ENCODE measurements around the gene FSTL5.
"Not testable (repeated sequence)": the region's sequence is repeated elsewhere in the genome, so short reads cannot be mapped to it uniquely, and the experiment has no call there.

Gene FSTL5

GRCh38 chr4:161813889-161814288 lies 349.9 kb downstream of the FSTL5 start:
- no peaks in the 10 kb centered on the region for H3K4me1 ChIP-seq (ENCODE audit: control insufficient read depth, insufficient read depth, low read length)

GRCh38 chr4:161813389-161813788 lies 350.4 kb downstream of the FSTL5 start:
- 100% methylated on average over 1 of the region's 5 CpGs for WGBS (ENCODE audit: insufficient coverage, insufficient read length)
- Histone ChIP-seq H3K27ac (ENCODE audit: low read length) (no peak overlapping the region), H3K36me3 (ENCODE audit: control insufficient read depth, insufficient read depth, low read length) (no peaks in the 10 kb centered on the region), H3K4me3 (ENCODE audit: low read length) (no peak overlapping the region), H3K4me1 (ENCODE audit: control insufficient read depth, insufficient read depth, low read length) (no peaks in the 10 kb centered on the region), H3K9me3 (ENCODE audit: control insufficient read depth, insufficient read depth, low read length) (no peaks in the 10 kb centered on the region), H3K27me3 (ENCODE audit: control insufficient read depth, insufficient read depth, low read length) (no peaks in the 10 kb centered on the region)
- no peak for DNase-seq (ENCODE audit: low read depth, low spot score)

More at GRCh38 chr4:161813889-161814288, 349.9 kb downstream of the FSTL5 start:
- Histone ChIP-seq H3K9me3 (ENCODE audit: control insufficient read depth, insufficient read depth, low read length) (no peaks in the 10 kb centered on the region), H3K27ac (ENCODE audit: low read length) (no peak overlapping the region), H3K4me3 (ENCODE audit: low read length) (no peak overlapping the region), H3K27me3 (ENCODE audit: control insufficient read depth, insufficient read depth, low read length) (no peaks in the 10 kb centered on the region), H3K36me3 (ENCODE audit: control insufficient read depth, insufficient read depth, low read length) (no peaks in the 10 kb centered on the region)
- DNase-seq (ENCODE audit: low read depth, low spot score): no peak

- Histone ChIP-seq H3K36me3 (ENCODE audit: control insufficient read depth, insufficient read depth, low read length) (no peaks in the 10 kb centered on the region), H3K4me3 (ENCODE audit: low read length) (no peak overlapping the region), H3K9me3 (ENCODE audit: control insufficient read depth, insufficient read depth, low read length) (no peaks in the 10 kb centered on the region), H3K27ac (ENCODE audit: low read length) (no peak overlapping the region), H3K4me1 (ENCODE audit: control insufficient read depth, insufficient read depth, low read length) (no peaks in the 10 kb centered on the region), H3K27me3 (ENCODE audit: control insufficient read depth, insufficient read depth, low read length) (no peaks in the 10 kb centered on the region)
- WGBS (ENCODE audit: insufficient coverage, insufficient read length): no CpG with 5 or more reads among the region's 2 CpGs
- no peak for DNase-seq (ENCODE audit: low read depth, low spot score)
These were observed 360.6 kb downstream of the FSTL5 start for GRCh38 chr4:161803171-161803570.

- DNase-seq (ENCODE audit: low read depth, low spot score): no peak
- Histone ChIP-seq H3K36me3 (ENCODE audit: control insufficient read depth, insufficient read depth, low read length) (no peaks in the 10 kb centered on the region), H3K27ac (ENCODE audit: low read length) (no peak overlapping the region), H3K4me3 (ENCODE audit: low read length) (no peak overlapping the region), H3K4me1 (ENCODE audit: control insufficient read depth, insufficient read depth, low read length) (no peaks in the 10 kb centered on the region), H3K9me3 (ENCODE audit: control insufficient read depth, insufficient read depth, low read length) (no peaks in the 10 kb centered on the region), H3K27me3 (ENCODE audit: control insufficient read depth, insufficient read depth, low read length) (no peaks in the 10 kb centered on the region)
- WGBS (ENCODE audit: insufficient coverage, insufficient read length): no CpG with 5 or more reads among the region's 3 CpGs
These were observed 364.1 kb downstream of the FSTL5 start for GRCh38 chr4:161799710-161800109.

- Histone ChIP-seq H3K9me3 (ENCODE audit: control insufficient read depth, insufficient read depth, low read length) (no peaks in the 10 kb centered on the region), H3K4me1 (ENCODE audit: control insufficient read depth, insufficient read depth, low read length) (no peaks in the 10 kb centered on the region), H3K27me3 (ENCODE audit: control insufficient read depth, insufficient read depth, low read length) (no peaks in the 10 kb centered on the region), H3K36me3 (ENCODE audit: control insufficient read depth, insufficient read depth, low read length) (no peaks in the 10 kb centered on the region), H3K4me3 (ENCODE audit: low read length) (no peak overlapping the region), H3K27ac (ENCODE audit: low read length) (no peak overlapping the region)
- no peak for DNase-seq (ENCODE audit: low read depth, low spot score)
- no CpG with 5 or more reads among the region's 4 CpGs for WGBS (ENCODE audit: insufficient coverage, insufficient read length)
These were observed 370.8 kb downstream of the FSTL5 start for GRCh38 chr4:161792991-161793390.

- Histone ChIP-seq H3K27me3 (ENCODE audit: control insufficient read depth, insufficient read depth, low read length) (no peaks in the 10 kb centered on the region), H3K4me3 (ENCODE audit: low read length) (no peak overlapping the region), H3K4me1 (ENCODE audit: control insufficient read depth, insufficient read depth, low read length) (no peaks in the 10 kb centered on the region), H3K36me3 (ENCODE audit: control insufficient read depth, insufficient read depth, low read length) (no peaks in the 10 kb centered on the region), H3K27ac (ENCODE audit: low read length) (no peak overlapping the region), H3K9me3 (ENCODE audit: control insufficient read depth, insufficient read depth, low read length) (no peaks in the 10 kb centered on the region)
- no CpG with 5 or more reads among the region's 13 CpGs for WGBS (ENCODE audit: insufficient coverage, insufficient read length)
- DNase-seq (ENCODE audit: low read depth, low spot score): no peak
These were observed 371.8 kb downstream of the FSTL5 start for GRCh38 chr4:161791796-161792556.

- no peaks in the 10 kb centered on the region for H3K36me3 ChIP-seq (ENCODE audit: control insufficient read depth, insufficient read depth, low read length)
- WGBS (ENCODE audit: insufficient coverage, insufficient read length): no CpG with 5 or more reads among the region's 5 CpGs
- H3K4me3 ChIP-seq (ENCODE audit: low read length): no peak overlapping the region
- H3K9me3 ChIP-seq (ENCODE audit: control insufficient read depth, insufficient read depth, low read length): no peaks in the 10 kb centered on the region
- no peaks in the 10 kb centered on the region for H3K27me3 ChIP-seq (ENCODE audit: control insufficient read depth, insufficient read depth, low read length)
- H3K27ac ChIP-seq (ENCODE audit: low read length): no peak overlapping the region
- H3K4me1 ChIP-seq (ENCODE audit: control insufficient read depth, insufficient read depth, low read length): no peaks in the 10 kb centered on the region
- DNase-seq (ENCODE audit: low read depth, low spot score): no peak
These were observed 396.7 kb downstream of the FSTL5 start for GRCh38 chr4:161767116-161767515.

GRCh38 chr4:161762796-161763195 lies 401.0 kb downstream of the FSTL5 start:
- Histone ChIP-seq H3K27ac (ENCODE audit: low read length) (no peak overlapping the region), H3K9me3 (ENCODE audit: control insufficient read depth, insufficient read depth, low read length) (no peaks in the 10 kb centered on the region), H3K27me3 (ENCODE audit: control insufficient read depth, insufficient read depth, low read length) (no peaks in the 10 kb centered on the region), H3K36me3 (ENCODE audit: control insufficient read depth, insufficient read depth, low read length) (no peaks in the 10 kb centered on the region), H3K4me1 (ENCODE audit: control insufficient read depth, insufficient read depth, low read length) (no peaks in the 10 kb centered on the region), H3K4me3 (ENCODE audit: low read length) (no peak overlapping the region)
- 100% methylated on average over 1 of the region's 1 CpG for WGBS (ENCODE audit: insufficient coverage, insufficient read length)
- DNase-seq (ENCODE audit: low read depth, low spot score): no peak

GRCh38 chr4:161760008-161760407 lies 403.8 kb downstream of the FSTL5 start:
- Histone ChIP-seq H3K27ac (ENCODE audit: low read length) (no peak overlapping the region), H3K4me1 (ENCODE audit: control insufficient read depth, insufficient read depth, low read length) (no peaks in the 10 kb centered on the region), H3K9me3 (ENCODE audit: control insufficient read depth, insufficient read depth, low read length) (no peaks in the 10 kb centered on the region), H3K36me3 (ENCODE audit: control insufficient read depth, insufficient read depth, low read length) (no peaks in the 10 kb centered on the region), H3K27me3 (ENCODE audit: control insufficient read depth, insufficient read depth, low read length) (no peaks in the 10 kb centered on the region), H3K4me3 (ENCODE audit: low read length) (no peak overlapping the region)
- WGBS (ENCODE audit: insufficient coverage, insufficient read length): no CpG with 5 or more reads among the region's 3 CpGs
- DNase-seq (ENCODE audit: low read depth, low spot score): no peak

- not testable (repeated sequence) for H3K4me1 ChIP-seq (ENCODE audit: control insufficient read depth, insufficient read depth, low read length); H3K27ac ChIP-seq (ENCODE audit: low read length); H3K9me3 ChIP-seq (ENCODE audit: control insufficient read depth, insufficient read depth, low read length); H3K4me3 ChIP-seq (ENCODE audit: low read length); H3K27me3 ChIP-seq (ENCODE audit: control insufficient read depth, insufficient read depth, low read length); DNase-seq (ENCODE audit: low read depth, low spot score); H3K36me3 ChIP-seq (ENCODE audit: control insufficient read depth, insufficient read depth, low read length)
- 100% methylated on average over 1 of the region's 9 CpGs for WGBS (ENCODE audit: insufficient coverage, insufficient read length)
These were observed 405.4 kb downstream of the FSTL5 start for GRCh38 chr4:161758412-161758811.

- no peaks in the 10 kb centered on the region for H3K9me3 ChIP-seq (ENCODE audit: control insufficient read depth, insufficient read depth, low read length)
- H3K36me3 ChIP-seq (ENCODE audit: control insufficient read depth, insufficient read depth, low read length): no peaks in the 10 kb centered on the region
- H3K27me3 ChIP-seq (ENCODE audit: control insufficient read depth, insufficient read depth, low read length): no peaks in the 10 kb centered on the region
- WGBS (ENCODE audit: insufficient coverage, insufficient read length): no CpG with 5 or more reads among the region's 2 CpGs
- H3K27ac ChIP-seq (ENCODE audit: low read length): no peak overlapping the region
- H3K4me3 ChIP-seq (ENCODE audit: low read length): no peak overlapping the region
- H3K4me1 ChIP-seq (ENCODE audit: control insufficient read depth, insufficient read depth, low read length): no peaks in the 10 kb centered on the region
- DNase-seq (ENCODE audit: low read depth, low spot score): no peak
These were observed 434.9 kb downstream of the FSTL5 start for GRCh38 chr4:161728929-161729328.
